ENCODE data around the gene TMEM40.
A peak's percentile ranks its signal among the peaks of the same experiment; 100 is the strongest.
"Not testable (repeated sequence)": the region's sequence is repeated elsewhere in the genome, so short reads cannot be mapped to it uniquely, and the experiment has no call there.

TMEM40 gene

DNA sequence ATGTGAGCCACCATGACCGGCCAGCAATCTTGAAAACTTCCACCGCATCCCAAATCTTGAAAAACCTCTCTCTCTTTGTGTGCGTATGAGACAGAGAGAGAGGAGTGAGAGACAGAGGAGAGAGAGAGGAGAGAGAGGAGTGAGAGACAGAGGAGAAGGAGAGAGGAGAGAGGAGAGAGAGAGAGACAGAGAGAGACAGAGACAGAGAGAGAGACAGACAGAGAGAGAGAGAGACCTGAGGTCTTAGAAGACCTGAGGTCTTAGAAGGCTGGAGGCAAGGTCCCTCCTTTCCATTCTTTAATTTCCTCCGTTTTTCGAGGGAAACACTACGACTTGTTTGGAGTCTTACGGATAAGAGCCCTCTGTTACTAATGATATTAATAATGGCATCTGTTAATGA lies 39.5 kb downstream of the TMEM40 start:
- no peak for DNase-seq (ENCODE audit: low spot score)

DNA sequence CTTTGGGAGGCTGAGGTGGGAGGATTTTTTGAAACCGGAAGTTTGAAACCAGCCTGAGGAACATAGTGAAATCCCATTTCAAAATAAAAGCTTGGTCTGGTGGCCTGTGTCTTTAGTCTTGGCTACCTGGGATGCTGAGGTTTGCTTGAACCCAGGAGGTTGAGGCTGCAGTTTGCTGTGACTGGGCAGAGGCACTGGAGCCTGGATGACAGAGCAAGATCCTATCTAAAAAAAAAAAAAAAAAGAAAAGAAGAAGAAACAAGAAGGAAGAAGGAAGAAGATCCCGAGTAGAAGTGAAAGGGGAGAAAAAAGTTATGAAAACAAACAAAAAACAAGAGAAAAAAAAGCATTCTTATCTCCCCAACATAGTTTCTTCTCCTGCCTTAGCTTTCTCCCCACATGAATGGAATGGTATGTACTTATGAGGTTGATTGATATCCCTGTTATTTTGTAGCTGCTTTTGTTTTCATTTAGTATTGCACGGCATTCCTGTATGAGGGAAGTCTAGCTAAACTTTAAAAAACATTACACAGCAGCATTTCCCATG lies 42.4 kb downstream of the TMEM40 start:
- no peak for DNase-seq (ENCODE audit: low spot score)

DNA sequence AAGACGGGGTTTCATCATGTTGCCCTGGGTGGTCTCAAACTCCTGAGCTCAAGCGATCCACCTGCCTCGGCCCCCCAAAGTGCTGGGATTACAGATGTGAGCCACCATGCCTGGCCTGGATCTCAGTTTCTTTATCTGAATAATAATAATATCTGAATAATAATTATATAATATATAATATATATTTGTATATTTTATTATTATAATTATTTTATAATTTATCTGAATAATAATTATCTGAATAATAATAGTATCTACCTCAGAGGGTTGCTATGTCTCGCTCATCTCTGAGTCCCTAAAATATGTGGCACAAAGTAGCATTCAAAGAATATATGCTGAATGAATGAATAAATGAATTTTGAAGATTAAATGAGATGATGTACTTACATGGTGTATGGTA lies 44.8 kb downstream of the TMEM40 start:
- no peak for DNase-seq (ENCODE audit: low spot score)

DNA sequence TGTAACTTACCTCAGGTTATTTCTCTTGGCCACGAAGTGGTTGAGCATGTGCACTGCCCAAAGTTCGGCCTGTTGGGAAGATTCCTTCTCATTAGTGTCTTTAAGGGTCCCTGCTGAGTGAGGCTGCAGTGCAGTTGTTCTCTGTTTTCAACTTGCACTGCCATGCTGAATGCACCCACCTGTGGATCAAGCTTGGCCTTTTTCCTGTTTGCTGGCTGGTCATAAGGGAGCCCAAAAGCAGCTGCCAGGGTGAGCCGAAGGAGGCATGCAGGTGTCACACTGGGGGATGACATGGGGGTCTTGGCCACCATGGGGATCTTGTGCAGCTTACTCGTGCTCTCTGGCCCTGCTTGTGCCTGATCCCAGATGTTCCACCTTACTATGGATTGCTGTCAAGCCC lies 49.0 kb downstream of the TMEM40 start:
- DNase-seq (ENCODE audit: low spot score), result no peak

DNA sequence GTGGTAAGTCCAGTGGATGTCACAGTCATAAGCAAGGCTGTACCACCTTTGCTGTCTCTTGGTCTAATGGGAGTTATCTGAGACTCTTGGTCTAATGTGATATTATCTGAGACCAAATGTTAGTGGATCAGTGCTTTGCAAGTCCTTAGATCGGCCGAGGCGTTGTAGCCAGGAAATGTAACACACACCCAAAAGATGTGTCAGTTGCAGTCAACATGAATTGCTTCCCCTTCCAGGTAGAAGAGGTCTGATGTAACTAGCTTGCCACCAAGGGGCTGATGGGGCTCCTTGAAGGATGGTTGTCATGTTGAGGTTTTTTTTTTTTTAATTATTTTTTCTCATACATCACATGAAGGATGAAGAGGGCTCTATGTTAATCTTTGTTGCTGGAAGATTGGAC lies 49.7 kb downstream of the TMEM40 start:
- no peak for DNase-seq (ENCODE audit: low spot score)

DNA sequence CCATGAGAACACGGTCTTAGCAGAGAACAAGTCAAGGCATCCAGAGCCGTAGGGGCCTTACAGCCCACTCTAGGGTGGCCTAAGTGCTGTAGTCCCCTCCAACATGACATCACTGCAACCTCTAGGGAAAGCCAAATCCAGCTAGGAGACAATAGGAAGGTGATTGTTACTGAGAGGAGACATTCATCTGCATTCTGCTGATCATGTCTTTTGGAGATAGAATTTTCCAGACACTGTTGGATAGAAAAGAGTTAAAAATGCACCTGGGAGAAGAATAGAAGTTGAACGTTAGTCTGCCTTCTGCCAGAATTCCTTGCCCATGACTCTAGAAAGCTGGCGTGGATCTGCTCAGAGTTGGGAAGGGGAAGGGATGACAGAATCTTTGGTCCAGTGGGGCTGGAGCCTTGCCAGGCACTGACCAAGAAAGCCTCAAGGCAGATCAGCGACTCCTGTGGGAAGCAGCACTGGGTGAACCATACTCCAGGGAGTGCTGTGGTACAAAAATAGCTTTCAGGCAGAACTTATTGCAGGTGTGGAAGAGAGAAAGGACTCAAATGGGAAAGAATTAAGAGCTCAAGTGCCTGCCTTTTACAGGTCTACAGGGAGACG lies 50.4 kb downstream of the TMEM40 start:
- no peak for DNase-seq (ENCODE audit: low spot score)

DNA sequence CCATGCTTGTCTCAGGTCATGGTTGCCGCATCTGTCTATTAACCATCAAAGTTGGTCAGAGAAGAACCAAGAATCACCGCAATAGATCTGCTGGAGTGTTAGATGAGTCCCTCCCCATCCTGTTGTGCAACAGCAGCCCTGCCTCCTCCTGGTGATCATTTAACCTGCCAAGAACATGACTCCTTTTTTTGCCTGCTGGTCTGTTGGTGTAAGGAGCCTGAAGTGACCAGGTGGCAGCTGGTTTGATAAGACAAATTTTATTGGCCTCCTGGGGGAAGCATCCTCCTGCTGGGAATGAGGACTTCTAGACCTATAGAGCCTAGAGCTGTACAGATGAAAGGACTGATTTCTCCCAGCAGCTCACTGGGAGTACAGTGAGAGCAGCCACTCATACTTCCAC lies 51.6 kb downstream of the TMEM40 start:
- no peak for DNase-seq (ENCODE audit: low spot score)

DNA sequence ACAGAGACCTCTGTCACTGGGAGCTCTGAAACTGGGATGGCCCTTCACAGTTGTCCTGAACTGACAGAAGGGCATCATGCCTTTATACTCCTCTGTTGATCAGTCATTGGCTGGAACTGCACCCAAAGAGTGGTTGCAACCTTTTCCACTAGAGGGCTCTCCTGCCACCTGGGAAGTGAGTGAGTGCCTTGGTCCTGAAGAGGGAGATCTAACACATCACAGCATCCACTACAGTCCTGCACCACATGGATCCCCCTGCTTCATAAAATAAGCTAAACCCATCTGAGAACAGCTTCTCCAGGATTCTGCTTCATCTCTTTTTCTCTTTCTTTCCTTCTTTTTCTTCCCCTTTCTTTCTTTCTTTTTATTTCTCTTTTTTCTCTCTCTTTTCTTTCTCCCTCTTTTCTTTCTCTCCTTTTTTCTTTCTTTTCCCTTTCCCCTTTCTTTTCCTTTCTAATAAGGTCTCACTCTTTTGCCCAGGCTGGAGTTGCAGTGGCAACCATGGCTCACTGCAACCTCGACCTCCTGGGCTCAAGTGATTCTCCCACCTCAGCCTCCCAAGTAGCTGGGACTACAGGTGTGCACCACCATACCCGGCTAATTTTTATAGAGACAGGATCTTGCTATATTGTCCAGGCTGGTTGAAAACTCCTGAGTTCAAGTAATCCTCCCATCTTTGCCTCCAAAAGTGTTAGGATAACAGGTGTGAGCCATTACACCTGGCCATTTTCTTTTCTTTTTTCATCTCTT lies 52.4 kb downstream of the TMEM40 start:
- DNase-seq (ENCODE audit: low spot score), result peak; percentile 69

DNA sequence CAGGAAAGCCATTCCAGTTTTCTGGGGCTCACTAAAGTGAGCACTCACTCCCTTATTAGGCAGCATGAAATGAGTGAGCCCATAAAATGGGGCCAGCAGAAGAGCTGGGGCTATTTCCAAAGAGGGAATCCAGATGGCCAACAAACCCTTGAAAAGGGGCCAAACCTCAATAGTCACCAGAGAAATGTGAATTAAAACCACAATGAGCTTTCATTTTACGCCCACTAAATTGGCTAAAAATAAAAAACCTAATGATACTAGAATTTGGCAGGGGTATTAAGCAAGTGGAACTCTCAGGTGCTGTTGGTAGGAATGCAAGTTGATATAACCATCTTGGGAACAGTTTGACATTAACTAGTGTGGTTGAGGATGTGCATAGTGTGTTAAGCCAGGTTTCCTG lies 53.1 kb downstream of the TMEM40 start:
- no peak for DNase-seq (ENCODE audit: low spot score)

DNA sequence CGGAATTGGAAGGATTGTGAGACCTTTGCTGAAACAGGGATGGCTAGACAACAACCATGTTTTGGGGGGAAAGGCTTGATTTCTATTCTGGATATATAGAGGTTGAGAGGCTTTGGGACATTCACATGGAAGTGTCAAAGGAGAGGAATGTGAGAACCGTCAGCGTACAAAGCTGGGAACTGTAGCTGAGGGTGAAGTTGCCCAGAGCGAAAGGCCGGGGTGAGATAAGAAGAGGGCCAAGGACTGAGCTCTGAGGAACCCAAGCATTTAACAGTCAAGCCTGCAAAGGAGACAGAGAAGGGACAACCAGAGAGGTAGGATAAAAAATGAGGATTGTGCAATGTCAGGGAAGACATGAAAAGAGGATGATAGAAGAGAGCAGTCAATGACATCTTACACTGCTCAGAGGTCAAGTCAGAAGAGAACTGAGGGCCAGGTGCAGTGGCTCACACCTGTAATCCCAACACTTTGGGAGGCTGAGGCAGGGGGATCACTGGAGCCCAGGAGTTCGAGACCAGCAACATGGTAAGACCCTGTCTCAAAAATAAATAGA lies 53.6 kb downstream of the TMEM40 start:
- no peak for DNase-seq (ENCODE audit: low spot score)

DNA sequence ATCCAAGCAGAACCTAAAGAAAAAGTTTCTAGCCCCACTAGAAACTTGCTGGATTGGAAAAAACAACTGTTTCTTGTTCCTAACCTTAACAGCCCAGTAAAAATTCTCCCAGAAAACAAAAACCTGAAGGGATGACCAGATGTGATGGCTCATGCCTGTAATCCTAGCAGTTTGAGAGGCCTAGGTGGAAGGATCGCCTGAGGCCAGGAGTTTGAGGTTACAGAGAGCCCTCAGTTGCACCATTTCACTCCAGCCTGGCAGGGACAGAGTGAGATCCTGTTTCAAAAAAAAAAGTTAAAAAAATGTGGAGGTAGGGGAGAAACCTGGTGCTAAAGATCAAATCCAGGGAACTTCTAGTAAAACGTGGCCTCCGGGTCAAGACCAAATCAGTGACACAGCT lies 56.6 kb downstream of the TMEM40 start:
- no peak for DNase-seq (ENCODE audit: low spot score)

DNA sequence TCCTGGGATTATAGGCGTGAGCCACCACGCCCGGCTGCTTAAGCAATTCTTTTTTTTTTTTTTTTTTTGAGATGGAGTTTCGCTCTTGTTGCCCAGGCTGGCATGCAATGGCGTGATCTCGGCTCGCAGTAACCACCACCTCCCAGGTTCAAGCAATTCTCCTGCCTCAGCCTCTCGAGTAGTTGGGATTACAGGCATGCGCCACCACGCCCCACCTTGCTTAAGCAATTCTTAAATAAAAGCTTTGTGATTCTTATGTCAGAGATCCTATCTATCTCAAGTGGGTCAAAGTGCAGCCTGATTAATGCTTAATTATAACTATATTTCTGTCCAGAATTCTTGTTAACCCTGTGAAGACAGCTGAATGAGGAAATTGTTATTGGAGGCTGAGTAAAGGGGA lies 57.5 kb downstream of the TMEM40 start:
- not testable (repeated sequence) for DNase-seq (ENCODE audit: low spot score)

DNA sequence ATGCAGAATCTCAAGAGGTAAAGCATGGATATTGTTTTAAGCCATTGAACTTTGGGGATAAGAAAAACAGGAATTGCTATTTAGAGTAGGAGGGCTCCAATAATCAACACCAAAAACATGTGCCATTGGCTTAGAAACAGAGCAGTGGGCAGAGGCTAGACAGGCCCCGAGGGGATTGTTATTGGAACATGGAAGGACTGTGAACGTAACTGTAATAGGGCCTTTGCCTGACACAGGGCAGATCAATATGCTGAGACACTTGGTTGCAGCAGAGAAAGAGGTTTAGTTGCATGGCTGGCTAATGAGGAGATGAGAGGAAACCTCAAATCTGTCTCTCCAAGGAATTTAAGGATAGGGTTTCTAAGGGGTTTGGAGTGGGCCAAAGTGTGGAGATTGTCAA lies 58.3 kb downstream of the TMEM40 start:
- no peak for DNase-seq (ENCODE audit: low spot score)

DNA sequence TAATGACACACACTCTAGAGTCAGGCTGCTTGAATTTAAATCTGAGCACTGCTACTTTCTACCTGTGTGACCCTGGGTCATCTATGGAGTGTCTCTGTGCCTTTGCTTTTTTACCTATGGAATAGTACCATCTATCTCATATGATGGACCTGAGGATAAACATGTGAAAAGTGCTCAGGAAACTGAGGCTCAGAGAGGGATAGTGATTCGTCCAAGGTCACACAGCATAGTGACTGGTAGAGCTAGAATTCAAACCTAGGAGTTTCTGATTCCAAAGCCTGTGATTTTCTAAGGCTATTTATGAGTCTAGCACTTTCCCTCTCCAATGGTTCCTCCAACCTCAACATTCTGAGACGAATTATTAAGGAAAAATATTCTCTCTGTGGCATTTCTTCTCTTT lies 63.1 kb downstream of the TMEM40 start:
- no peak for DNase-seq (ENCODE audit: low spot score)

DNA sequence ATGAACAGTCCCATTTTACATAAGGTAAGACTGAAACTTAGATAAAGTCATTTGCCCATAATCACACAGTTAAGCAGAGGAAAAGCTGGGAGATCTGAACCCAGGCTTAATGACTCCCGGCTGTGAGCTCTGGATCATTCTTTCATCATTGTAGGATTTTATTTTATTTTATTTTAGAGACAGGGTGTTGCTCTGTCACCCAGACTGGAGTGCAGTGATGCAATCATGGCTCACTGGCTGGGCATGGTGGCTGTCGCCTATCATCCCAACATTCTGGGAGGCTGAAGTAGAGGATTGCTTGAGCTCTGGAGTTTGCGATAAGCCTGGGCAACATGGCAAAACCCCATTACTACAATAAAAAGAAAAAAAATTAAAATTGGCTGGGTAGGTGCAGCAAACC lies 63.9 kb downstream of the TMEM40 start:
- no peak for DNase-seq (ENCODE audit: low spot score)

DNA sequence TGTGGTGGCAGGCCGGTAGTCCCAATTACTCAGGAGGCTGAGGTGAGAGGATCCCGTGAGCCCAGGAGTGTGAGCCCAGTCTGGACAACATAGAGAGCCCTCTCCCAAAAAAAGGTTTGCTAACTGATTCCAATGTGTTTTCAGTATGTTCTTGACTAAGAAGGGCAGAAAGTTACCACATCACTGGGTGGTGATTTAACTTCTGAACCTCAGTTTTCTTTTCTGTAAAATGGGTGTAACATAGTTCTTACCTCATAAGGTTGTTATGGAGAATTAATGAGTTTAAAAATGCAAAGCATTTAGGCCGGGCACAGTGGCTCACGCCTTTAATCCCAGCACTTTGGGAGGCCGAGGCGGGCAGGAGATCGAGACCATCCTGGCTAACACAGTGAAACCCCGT lies 66.6 kb downstream of the TMEM40 start:
- no peak for DNase-seq (ENCODE audit: low spot score)

DNA sequence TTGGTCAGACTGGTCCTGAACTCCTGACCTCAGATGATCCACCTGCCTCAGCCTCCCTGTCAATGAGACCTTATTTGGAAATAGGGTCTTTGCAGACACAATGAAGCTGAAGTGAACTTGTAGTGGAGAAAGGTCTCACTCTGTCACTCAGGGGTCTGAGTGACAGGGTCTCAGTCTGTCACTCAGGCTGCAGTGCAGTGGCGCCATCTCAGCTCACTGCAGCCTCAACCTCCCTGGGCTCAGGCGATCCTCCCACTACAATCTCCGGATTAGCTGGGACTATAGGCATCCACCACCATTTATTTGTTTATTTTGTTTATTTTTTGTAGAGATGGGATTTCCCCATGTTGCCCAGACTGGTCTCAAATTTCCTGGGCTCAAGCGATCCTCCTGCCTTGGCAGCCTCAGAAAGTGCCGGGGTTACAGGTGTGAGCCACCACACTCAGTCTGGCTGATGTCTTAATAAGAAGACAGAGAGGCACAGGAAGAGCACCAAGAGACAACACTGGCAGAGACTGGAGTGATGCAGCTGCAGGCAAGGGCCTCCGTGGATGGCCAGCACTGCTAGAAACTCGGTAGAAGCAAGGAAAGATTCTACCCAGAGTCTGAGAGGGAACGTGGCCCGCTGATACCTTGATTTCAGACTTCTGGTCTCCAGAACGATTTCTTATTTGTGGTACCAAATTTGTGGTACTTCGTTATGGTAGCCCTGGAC lies 68.9 kb downstream of the TMEM40 start:
- DNase-seq (ENCODE audit: low spot score), result no peak

DNA sequence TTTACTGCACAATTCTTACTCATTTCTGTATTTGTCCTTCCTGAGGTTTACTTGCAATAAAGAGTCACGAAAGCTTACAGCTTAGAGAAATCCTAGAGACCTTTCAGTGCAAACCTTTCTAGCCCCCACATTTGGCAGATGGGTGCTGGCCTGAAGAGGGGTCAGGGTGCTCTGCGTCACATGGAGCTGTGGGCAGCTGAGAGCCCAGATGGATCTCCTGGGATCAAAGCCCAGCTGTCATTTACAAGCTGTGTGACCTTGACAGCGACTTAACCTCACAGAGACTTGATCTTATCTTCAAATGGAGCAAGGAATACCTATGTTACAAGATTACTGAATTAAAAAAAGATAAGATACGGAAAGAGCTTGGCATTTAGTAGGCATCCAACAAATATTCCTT lies 71.1 kb downstream of the TMEM40 start:
- no peak for DNase-seq (ENCODE audit: low spot score)

DNA sequence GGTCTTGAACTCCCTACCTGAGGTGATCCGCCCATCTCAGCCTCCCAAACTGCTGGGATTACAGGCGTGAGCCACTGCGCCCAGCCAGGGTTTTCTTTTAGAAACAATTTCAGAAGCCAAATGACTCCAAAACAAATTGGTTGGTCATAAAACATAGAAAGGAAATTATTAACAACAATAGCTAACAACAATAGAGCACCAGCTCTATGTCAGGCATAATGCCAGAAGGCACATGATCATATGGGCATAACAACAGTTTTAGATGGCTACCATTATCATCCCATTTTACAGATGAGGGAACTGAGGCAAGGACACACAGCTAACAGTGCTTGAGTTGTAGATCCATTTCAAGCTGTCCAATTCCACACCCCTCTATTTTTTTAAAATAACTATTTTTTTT lies 73.0 kb downstream of the TMEM40 start:
- no peak for DNase-seq (ENCODE audit: low spot score)

Measured in CD4-positive, alpha-beta T cell treated with Interleukin-15 for 4 hours (primary cell).